HG03565 (cell line): ENCODE data around the gene WASL.
"Not testable (repeated sequence)": the region's sequence is repeated elsewhere in the genome, so short reads cannot be mapped to it uniquely, and the experiment has no call there.

Source experiments
- ATAC-seq: cut with Tn5 transposase; IDR thresholded peaks from one replicate; pipeline ENCODE4 v1.9.1; 2021; ENCODE audit warnings: mild to moderate bottlenecking, moderate library complexity; ENCODE audit not compliant: unreplicated experiment

Gene WASL

DNA sequence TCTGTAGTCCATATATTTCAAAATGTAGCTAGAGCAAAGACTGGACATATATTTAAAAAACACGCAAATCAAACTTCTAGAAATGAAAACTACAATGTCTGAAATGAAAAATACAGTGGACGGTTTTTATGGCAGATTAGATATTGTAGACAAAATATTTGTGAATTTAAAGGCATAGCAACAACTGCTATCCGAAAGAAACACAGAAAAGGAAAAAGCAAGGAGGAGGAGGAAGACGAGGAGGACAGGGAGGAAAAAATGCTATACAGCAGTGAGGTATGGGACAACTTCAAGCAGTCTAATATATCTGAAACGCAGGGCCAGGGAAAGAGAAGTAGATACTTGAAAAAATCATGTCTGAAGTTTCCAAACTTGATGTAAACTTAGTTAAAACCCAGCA is 13.3 kb downstream of the WASL start:
- no peak for ATAC-seq

DNA sequence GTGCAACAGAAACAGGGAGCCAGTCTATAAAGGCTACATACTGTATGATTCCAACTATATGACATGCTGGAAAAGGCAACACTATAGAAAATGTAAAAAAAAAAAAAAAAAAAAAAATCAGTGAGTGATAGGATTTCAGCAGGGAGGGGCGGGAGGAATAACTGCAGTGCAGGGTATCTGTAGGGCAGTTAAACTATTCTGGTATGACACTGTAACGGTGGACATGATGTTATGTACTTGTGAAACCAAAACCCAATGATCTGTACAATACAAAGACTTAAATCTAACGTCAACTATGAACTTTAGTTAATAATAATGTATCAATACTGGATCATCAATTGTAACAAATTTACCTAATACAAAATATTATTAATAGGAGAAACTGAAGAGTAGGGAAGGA is 14.3 kb downstream of the WASL start:
- no peak for ATAC-seq

DNA sequence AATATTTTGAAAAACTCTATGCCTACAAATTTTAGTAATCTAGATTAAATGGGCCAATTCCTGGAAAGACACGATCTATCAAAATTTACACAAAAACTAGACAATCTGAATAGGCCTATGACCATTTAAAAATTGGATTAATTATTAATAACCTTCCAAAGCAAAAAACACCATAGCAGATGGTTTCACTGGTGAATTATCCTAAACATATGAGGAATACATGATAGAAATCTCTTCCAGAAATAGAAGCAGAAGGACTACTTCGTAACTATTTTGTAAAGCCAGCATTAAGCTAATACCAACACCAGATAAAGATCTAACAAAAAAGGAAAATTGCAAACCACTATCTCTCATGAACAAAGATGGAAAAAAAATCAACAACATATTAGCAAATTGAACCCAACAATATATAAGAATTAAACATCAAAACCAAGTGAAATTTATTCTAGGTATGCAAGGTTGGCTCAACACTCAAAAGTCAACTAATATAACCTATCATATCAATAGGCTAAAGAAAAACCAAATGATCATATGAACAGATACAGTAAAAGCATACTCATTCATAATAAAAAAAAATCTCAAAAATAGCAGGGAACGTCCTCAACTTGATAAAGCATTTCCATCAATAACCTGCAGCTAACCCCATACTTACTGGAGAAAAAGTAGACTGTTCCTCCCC is 16.3 kb downstream of the WASL start:
- no peak for ATAC-seq

DNA sequence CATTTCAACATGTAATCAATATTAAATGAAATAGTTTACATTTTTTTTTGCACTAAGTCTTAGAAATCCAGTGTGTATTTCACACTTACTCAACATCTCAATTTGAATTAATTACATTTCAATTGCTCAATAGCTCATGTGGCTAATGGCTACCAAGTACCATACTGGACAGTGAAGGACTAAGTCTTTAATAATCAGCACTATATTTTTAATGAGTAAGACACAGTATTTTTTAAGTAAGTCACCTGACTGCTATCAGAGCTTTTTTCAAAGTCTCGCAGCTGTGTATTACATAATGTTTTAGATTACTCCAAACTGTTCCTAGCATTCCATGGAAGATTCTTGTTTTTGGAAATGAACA is 19.6 kb downstream of the WASL start:
- no peak for ATAC-seq

DNA sequence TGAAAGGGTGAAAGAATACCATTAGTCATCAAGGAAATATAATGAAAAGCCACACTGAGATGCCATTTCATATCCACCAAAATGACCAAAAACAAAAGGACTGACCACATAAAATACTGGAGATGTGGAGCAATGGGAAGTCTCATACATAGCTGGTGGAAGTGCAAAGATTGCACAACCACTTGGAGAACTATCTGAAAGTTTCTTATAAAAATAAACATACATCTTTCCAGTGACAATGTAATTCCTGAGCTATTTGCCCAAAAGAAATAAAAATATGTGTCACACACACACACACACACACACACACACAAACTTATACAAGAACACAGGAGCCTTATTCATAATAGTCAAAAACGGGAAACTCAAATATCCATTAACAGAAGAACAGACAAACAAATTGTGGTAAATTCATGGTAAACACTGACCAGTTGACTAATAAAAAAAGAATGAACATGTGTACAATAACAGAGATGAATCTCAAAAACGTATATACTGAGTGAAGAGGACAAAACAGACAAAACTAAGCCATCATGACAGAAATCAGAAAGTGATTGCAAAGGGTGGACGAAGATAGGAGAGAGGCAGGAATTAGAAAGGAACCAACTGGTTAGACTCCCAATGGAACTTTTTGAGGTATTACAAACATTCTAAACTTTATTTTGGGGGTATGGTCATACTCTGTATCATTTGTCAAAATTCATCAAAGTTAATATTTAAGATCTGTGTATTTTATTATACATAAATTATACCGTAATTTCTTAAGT is 21.5 kb downstream of the WASL start:
- no peak for ATAC-seq

DNA sequence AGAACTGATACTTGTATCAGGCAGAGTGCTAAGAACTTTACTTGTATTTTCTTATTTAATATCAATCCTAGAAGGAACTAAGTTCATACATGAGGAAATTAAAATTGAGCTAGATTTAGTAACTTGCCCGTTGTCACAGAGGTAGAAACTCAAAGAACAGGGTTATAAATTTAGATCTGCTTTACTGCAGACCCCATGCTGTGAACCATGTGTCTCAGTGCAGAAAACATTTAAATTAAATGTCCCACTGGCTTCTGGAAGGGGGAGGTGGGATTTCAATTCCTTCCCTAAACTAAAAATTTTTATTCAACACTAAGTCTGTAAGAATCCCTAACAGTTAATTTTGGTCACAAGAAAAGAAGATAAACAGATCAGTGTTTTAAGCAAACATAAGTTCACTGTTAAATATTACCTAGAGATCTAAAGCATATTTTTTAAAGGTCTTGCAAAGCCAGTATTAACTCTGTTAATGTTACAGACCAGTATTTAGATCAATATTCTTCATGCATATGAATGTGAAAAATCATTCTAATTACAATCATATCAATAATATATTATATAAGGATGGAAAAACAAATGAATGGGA is 23.1 kb downstream of the WASL start:
- ATAC-seq, result no peak

DNA sequence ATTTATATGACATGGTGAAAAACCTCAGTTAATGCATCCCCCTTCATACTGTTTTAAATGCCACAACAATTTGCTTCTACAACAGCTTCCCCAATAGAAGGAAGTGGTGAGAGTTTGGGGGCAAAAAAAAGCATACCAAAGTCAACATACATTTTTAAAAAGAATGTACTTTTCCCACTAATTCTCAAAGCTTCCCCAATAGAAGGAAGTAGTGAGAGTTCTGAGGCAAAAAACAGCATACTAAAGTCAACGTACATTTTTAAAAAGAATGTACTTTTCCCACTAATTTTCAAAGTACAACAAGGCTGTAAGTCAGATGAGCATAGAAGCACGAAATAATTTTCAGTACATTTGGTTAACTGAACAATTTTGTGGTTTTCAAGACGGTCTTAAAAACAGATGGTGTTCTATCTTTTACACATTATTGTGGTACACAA is 24.0 kb downstream of the WASL start:
- ATAC-seq, result no peak

DNA sequence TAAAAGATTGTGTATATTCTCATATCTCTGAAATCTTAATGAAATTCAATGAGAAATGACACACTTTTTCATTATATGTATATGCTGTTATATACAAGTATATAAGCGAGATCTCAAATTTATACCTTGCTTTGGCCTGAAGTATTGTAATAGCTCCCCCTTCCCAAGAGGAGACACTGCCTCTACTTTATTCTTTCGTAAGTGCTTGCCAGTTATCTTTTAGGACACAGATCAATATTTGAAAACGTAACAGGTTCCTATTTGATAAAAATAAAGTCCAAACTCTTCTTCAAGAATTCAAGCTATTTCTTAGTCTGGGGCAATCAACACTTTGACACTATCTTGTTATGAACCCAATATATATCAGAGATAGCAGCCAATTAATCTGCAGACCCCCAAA is 24.9 kb downstream of the WASL start:
- no peak for ATAC-seq

DNA sequence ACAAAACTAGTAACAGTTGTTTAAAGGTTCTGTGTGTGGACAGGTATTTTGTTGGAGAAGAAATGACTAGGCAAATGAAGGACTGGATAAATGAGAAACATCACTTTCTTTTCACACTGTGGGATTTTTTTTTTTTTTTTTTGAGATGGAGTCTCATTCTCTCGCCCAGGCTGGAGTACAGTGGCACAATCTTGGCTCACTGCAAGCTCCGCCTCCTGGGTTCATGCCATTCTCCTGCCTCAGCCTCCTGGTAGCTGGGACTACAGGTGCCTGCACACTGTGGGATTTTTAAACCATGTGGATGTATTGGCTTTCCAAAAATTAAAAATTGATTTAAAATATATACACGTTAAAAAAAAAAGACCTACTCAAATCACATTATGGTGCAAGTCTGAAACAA is 28.3 kb downstream of the WASL start:
- ATAC-seq, result not testable (repeated sequence)

DNA sequence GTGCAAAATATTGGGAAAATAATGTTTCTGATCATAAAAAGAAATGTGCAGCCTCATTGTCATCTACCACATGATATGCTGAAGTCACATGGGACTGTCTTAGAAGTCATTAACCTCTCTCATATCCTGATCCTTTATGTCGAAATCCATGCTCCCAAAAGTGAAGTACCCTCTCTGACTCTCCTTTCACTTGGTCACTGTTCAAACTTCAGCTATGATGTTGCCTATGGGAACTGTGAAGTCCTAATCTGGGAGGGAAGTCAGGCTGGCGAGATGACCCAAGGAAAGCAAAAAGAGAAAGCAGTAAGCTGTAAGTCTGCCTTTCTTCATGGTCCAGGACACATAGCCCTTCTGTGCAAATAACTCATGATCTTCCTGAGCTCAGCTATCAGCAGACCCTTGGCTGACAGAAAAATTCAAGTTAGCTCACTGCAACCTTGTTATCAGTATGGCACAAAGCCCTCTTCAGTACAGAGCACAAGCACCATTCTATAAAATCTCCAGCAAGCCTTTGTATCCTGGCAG is 29.5 kb downstream of the WASL start:
- no peak for ATAC-seq

DNA sequence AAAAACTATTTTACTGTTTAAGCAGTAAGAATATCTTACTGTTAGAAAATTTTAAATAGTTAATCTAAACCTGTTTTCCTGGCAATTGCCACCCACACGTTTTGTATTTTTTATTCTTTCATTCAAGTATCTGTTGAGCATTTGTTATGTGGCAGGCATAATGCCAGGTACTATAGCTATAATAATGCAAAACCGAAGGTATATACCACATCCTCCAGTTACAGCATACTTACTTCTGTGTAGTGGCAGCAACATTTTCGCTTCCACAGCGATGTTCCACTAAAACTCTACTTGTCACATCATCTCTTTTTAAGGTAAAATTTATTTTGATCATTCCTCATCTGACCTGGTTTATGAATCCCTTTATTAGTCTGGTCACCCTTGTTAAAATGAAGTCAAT is 30.0 kb downstream of the WASL start:
- no peak for ATAC-seq

DNA sequence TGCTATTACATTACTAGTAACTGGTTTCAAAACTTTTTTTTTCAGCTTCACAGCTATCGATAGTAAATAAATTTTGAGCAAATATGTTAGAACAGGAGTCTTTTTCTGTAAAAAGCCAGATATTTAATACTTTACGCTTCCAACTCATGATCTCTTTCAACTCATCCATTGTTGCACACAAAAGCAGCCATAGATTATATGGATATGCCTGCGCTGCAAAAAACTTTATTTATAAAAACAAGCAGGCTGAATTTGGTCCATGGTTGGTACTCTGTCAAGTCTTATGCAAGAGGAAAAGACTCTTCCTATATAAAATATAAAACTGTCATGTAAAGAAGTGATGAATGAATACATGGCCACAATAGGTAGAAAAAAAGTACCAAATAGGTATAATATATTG is 31.1 kb downstream of the WASL start:
- no peak for ATAC-seq

DNA sequence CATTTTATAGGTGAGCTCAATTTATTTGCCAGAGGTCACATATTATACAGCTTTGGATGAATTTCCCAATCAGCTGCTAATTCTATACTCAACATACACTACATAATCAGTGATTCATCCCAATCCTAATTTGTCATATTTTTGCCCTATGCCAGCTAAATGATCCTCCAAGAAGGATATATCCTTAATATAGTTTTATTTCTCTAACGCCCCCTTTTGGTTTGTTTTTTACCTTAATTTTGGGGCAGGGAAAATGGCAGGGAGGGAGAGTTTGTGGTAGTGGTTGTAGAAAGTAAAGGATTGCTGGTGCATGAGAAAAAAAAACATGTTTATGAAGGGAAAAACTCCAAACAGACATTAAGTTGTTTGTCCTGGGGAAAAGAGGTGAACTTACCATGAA is 31.9 kb downstream of the WASL start:
- no peak for ATAC-seq

DNA sequence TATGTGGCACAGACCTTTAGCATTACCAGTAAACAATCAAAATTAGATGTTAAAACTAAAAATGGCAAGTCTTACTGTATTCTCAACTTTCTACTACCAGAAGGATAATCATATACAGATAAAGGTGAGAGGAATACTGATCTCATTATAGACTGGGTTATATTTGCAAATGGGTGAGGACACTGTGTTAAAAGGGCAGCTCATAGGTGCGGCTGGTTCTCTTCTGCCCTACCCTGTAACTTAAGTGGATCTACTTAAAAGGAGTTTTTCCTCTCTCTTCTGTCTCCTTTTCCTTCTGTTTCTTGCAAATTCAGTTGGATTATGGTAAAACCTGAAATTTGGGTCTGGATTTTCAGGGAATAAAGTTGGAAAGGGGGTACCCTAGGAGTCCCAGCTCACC is 33.0 kb downstream of the WASL start:
- no peak for ATAC-seq

DNA sequence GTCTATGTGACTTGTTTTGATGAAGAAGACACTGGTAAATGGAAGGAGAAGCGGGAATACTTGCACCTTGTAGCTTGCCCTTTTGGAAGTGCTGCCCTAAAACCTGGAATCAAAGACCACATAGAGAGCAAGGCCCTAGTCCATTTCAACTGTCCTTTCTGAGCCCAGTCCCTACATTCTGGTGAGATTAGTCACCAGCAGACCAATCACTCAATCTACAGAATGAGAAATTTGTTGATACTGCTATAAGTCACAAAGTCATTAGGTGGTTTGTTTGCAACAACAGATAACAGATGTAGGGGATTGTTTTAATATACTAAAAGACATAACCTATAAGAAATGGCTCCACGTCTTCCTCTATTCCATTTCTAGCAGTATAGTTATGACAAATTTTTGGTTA is 33.6 kb downstream of the WASL start:
- ATAC-seq, result no peak

DNA sequence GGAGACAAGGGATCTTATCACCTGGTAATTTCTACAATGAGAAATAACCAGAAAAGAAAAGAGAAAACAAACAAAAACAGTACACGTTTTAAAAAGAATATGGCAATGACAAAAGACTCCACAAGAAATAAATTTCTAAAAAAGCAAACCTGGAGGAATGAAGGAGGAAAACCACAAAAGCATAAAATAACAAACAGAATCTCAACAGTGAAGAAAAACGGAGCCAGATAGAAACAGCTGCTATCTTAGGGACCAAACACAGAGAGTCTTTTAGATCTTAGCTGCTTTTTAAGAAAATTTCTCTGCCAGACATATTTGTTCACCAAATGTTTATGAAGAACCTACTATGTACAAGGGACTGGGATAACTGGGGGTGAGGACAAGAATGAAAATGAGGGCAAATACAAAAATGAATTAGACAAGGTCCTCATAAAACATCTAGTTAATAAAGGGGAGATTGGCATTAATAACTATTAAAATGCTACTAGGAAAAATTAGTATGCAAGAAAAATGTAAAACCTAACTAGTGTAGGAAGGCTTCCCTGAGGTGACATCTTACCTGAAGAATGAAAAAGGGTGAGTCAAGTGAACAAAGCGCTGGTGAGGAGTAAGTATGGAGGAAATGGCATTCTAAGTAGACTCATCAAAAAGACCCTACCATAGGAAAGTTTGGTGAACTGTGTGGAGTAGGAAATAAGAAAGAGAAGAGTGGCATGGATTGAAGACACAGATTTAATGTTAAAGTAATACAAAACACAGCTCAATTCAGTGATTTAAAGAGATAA is 34.3 kb downstream of the WASL start:
- ATAC-seq, result no peak

DNA sequence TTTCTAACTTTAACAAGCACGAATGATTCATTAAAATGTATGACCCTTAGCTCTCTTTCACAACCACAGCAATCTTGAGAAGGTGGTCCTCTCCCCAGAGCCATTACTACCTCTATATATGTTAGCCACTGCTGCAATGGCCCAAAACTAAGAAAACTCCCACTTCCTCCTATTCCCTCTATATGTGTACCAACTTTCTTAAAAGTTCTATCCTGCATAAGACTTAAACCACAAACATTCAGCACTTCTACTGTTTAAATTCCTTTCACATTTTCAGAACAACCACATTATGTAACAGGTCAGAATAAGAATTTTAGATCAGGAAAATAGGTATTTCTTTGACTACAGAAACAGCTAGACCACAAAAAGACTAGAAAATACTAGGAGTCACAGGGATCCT is 36.2 kb downstream of the WASL start:
- no peak for ATAC-seq

DNA sequence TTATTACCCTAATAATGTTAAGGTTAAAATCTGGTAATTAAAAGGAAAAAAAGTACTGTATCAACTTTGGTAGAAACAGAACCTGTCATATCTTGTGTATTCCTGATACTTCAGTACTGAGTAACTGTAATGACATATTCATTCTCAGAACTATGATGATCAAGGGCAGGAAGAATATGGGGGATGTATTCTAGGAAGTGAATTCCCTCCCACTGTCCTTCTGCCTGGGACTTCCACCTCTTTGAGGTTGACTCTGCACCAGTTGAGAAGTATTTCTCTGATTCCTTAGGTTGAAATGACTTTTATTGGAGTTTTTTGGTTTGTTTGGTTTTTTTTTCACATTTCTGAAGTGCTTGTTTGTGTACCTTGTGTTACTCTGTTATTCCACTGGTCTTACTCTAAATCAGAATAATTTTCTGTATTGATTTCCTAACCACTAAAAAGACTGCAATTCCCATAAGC is 36.9 kb downstream of the WASL start:
- ATAC-seq, result no peak

DNA sequence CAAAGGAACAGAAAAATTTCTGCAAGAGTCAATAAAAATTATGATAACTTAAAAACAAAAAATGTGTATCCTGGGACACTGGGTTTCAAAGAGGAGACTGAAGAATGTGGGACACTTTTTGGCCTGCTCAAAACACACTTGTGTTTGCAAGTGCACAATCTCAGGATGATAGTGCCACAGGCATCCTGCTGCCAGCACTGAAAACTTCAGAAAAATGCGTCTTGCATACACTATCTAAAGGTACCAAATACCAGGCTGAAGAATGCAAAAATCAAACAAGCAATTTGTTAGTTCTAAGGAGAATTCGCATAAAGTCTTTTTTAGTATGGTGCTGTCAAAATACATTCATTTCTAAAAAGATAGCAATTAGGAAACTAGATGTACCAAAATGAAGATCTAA is 38.1 kb downstream of the WASL start:
- no peak for ATAC-seq

DNA sequence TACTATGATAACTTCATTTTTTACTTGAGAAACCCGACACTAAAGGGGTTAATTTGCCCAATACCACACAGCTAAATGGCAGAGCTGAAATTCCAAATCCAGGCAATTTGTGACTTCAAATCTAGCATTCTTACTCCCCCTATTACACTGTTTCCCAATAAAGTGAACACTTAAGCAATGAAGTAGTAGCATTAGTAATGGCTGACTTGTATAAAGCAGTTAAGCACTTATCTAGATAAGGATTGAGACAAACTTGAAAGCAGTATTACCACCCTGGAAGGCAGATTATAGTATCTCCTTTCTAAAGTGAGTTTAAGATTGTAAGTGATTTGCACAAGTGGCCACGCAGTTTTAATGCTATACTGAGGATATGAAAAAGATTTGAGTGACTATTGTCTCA is 39.3 kb downstream of the WASL start:
- no peak for ATAC-seq

DNA sequence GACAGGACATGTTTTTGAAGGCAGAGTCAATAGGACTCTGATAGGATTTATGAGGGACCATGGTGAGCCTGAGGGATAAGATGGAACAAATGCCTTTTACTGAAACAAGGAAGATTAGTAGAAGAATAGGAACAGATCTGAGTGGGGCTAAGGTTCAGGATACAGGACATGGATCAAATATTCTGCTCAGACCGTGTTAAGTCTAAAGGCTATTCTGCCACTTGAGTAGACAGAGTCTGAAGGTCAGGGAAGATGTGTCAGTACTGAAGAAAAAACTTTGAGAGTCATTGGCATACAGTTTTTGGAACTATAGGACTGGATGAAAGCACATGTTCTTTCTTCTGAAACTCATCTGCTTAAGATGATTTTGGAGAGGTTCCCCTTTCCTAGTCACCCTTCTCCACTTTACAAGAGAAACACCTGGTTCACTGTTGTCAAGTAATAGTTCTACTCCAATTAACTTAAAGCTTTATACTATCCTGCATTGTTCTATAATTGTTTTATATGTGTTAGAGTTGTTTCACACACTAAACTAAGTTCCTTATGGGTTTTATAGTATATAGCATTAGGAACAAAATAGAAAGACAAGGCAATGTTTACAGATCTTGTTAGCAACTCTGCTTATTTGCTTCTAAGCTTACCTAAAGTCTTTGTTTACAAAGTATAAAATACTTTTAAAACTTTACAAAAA is 43.4 kb downstream of the WASL start:
- no peak for ATAC-seq
